ENCODE data around the gene GRID2.
"Not testable (repeated sequence)": the region's sequence is repeated elsewhere in the genome, so short reads cannot be mapped to it uniquely, and the experiment has no call there.

Gene GRID2

GRCh38 chr4:92444143-92444843, 140.5 kb downstream of the GRID2 start:
- DNase-seq, result not testable (repeated sequence)

- DNase-seq, result no peak
These were observed 141.4 kb downstream of the GRID2 start for GRCh38 chr4:92445127-92445526.

DNA sequence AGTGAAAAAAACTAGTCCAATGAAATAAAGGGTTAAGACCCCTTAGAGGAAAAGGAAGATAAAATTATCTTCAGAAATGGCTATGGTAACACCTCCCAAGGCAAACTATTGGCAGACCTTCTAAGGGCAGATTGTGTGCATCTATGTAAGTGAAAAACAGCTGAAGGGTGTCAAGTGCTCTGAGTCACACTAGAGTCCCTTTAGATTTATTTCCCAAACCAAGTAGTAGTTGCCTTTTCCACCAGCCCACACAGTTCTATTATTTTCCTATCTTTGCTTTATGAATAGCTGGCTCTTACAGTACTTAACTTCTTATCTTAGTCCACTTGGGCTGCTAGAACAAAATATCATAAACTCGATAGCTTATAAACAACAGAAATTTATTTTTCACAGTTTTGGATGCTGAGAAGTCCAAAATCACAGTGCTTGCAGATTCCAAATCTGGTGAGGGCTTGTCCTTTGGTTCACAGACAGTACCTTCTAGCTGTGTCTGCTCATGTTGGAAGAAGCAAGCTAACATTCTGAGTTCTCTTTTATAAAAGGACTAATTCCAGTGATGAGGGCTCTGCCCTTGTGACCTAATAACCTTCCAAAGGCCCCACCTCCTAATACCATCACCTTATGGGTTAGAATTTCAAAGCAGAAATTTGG, 143.6 kb downstream of the GRID2 start:
- no peak for DNase-seq

GRCh38 chr4:92448176-92448575, 144.4 kb downstream of the GRID2 start:
- DNase-seq, result not testable (repeated sequence)

DNA sequence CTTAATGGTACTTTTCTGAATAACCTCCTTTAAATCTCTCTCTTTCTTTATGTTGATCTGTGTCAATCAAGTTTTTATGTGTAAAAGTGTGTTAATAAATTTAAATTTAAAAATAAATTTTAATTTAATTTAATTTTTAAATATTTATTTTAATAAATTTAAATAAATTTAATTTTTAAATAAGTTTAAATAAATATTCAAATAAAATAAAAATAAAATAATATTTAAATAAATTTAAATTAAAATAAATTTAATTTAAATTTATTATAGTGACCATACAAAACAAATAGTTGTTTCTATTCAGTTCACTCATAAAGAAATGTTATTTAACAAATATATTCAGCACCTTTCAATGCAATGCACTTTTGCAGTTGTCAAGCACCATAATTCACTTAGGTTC, 146.9 kb downstream of the GRID2 start:
- DNase-seq, result no peak

GRCh38 chr4:92451782-92452181, 148.0 kb downstream of the GRID2 start:
- no peak for DNase-seq

- not testable (repeated sequence) for DNase-seq
These were observed 148.6 kb downstream of the GRID2 start for GRCh38 chr4:92452383-92452782.

GRCh38 chr4:92455329-92455839, 151.6 kb downstream of the GRID2 start:
- DNase-seq, result no peak

DNA sequence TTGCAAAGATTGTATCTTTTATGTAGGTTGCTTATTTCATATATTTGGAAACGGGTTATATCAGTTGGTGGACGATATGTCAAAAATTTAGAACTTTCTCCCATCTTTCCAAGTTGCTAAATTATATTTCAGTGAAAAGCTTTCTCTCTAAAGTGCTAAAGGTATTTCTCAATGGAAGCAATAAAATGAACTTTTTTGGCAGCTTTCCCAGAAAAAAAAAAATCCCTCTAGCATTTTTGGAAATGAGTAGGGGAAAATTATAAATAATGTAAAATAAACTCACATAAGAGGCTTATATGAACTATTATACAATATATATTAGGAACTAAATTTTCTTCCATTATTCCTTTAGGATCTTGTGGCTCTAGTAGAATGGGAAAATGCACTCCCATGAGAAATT, 152.2 kb downstream of the GRID2 start:
- no peak for DNase-seq

DNA sequence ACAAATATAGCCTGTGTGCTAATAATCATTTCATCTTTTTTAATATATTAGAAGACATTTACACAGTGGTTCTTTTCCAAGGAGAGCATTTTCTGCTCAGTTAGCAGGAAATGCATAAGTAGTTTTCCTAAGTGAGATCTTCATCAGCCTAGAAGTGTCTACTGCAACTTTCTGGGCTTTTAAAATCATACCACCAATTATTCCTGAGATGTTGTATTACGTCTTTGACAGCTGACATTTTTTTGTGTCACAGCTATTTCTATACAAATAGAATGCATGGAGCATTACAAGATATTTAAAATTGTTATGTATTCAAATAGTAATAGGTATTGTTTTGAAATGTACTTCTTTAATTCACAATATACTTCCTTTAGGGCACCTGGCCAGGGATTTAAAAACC, 158.0 kb downstream of the GRID2 start:
- no peak for DNase-seq

DNA sequence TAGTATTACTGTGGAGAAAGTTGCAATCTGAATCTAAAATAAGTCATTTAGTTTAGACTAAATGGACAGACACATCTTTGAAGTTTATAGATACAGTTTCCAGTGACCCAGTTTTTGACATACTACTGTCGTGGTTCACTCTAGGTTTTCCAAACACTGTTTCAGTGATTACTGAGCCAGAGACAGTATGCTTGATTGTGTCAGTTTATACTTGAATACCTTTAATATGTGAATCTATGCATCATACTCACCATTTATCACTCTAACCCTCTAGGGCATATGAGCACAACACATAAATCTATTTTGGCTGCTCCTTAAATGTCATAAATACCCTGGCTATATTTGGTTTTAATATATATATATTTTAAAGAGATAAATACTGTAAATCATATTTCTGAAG, 173.5 kb downstream of the GRID2 start:
- no peak for DNase-seq

GRCh38 chr4:92483341-92483740, 179.6 kb downstream of the GRID2 start:
- no peak for DNase-seq

DNA sequence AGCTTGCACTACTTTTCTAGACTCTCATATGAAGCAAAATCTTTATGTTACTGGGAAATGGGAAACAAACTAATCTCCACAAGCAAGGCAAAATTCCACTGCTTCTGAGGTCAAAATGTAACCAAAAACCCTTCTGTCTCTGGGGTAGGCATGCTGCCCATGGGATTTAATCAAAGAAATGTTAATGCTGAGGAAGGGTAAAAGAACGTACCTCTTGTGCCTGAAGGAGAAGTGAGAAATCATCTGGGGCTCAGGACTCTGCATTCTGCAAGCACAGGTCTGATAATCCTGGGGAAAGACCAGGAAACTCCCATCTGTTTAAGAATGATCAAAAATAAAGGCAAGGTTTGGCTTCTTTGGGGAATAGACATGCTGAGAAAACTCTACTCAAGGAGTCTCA, 184.7 kb downstream of the GRID2 start:
- DNase-seq, result no peak

GRCh38 chr4:92497141-92497540, 193.4 kb downstream of the GRID2 start:
- DNase-seq, result no peak

GRCh38 chr4:92501456-92501855, 197.7 kb downstream of the GRID2 start:
- DNase-seq, result no peak

DNA sequence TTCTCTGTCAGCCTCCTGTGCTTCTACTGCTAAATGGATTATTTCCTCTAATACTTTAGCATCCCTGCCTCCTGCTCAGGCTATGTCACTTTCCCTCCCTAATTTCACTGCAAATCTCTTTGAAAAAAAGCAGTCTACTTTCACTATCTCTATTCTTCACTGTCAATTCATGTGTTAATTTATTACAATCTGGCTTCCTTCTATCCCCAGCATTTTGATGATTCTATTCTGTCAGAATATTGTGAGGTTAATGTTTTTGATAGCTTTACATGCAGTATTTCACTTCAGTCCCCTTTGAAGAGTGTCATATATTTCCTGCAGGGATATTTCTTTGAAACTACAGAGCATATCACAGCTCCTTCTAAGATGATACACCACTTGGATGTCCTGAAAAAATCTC, 203.2 kb downstream of the GRID2 start:
- no peak for DNase-seq

GRCh38 chr4:92514627-92515026, 210.9 kb downstream of the GRID2 start:
- no peak for DNase-seq

GRCh38 chr4:92516450-92516849, 212.7 kb downstream of the GRID2 start:
- DNase-seq, result no peak

DNA sequence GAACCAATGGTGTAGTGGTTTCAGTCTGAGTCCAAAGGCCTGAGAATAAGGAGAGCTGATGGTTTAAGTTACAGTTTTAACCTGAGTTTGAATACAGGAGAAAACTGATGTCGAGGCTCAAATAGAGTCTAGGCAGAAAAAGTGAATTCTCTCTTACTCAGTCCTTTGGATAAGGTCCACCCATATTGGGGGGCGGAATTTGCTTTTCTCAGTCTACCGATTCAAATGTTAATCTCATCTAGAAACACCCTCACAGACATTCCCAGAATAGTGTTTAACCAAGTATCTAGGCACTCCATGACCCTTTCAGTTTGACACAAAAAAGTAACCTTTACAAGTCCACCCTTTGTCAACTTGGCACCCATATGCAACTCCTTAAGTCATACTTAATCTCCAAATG, 216.0 kb downstream of the GRID2 start:
- DNase-seq, result no peak

GRCh38 chr4:92520563-92520962, 216.8 kb downstream of the GRID2 start:
- DNase-seq, result no peak

DNA sequence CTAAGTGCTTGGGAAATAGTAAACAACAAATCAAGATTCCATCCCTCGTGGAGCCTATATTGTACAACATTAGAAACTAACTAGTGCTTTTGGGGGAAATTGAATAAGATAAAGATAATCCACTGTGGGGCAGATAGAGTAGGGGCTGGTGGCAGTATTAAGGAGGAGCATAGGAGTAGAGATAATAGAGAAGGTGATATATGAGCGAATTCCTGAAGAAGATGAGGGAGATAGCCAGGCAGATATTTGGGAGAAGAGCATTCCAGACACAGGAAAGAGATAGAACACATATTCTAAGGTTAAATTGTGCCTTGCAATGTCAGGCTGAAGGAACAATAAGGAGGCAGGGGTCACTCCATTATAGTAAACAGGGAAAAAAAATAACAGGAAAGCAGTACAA, 218.2 kb downstream of the GRID2 start:
- DNase-seq, result no peak

DNA sequence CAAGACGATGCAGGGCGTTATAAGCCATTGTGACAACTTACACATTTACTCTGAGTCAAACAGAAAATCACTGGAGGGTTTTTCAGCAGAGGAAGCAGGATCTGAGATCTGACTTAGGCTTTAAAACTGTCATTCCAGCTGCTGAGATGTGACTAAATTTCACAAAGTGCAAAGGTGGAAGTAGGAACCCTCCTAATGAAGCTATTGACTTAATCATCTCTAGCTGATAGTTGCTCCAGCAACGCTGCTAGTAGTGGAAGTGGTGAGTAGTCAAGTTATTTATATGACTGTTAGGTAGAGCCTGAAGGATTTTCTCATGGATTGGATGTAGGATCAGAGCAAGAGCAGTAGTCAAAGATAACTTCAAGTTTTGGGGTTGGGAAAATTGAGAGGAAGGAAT, 218.6 kb downstream of the GRID2 start:
- no peak for DNase-seq

- DNase-seq, result no peak
These were observed 220.4 kb downstream of the GRID2 start for GRCh38 chr4:92524131-92524530.

DNA sequence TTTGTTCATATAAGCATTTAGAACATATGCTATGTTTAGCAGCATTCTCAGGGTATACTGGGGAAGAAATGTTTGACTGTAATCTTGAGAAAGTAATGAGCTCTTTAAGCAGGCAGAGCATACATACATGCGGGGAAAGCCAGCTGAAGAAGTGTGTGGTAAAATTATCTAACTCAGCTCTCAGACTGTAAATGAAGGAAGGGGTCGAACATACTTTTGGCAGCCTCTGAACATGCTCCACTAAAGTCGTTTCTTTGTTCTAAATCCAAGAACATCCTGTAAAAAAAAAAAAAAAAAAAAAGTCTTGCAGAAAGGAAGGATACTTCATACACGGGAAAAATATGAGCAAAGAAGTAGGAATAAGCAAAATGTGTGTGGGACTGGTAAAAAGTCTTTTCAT, 224.8 kb downstream of the GRID2 start:
- DNase-seq, result no peak

DNA sequence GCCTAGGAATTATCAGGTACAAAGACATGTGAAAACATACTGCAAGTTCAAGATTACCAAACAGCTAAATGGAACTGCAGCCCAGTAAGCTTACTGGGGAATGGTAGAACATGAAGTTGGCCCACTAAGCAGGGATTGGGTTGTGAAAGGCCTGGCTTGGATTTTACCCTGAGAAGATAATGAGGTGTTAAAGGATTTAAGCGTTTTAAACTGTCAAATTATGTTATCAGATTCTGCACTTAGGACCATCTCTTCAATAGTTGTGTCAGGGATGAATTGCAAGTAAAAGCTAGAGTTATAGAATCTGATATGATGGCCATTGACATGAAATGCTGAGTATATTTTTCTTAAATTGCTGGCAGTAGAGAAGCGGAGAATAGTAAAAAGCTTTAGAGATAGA, 225.7 kb downstream of the GRID2 start:
- DNase-seq, result no peak

All from activated naive CD4-positive, alpha-beta T cell treated with Interleukin-2 at 50 U/mL for 16 hours (primary cell).